K562 (cell line): ENCODE measurements around the gene RGS3. TPM values are rescaled to one million over a fixed set of nuclear protein-coding genes. Genes with fewer than 3 reads are reported as not detected.

ENCODE experiments used
- BDP1 ChIP-seq: IDR thresholded peaks from 3 replicates; pipeline ENCODE4 v1.6.1; 2011; ENCODE audit not compliant: insufficient read length, insufficient read depth
- BRF1 ChIP-seq: IDR thresholded peaks from 3 replicates; pipeline ENCODE4 v1.6.1; 2011; ENCODE audit warnings: borderline replicate concordance, mild to moderate bottlenecking; ENCODE audit not compliant: insufficient read length; ENCODE audit errors: extremely low read depth
- FOXA3 ChIP-seq, 2 experiments: fragments of 450-650 bp in 1 of 2; sonication (generic) in 1 of 2; formaldehyde crosslinking; IDR thresholded peaks in 1 of 2; conservative IDR thresholded peaks in 1 of 2; 2 replicates each; pipeline versions ENCODE4 v1.4.0 to v1.8.0; 2020 to 2022; ENCODE audit warnings: mild to moderate bottlenecking in 2 of 2, missing genetic modification reagents in 1 of 2
- KLF1 ChIP-seq: fragments of 450-650 bp; IDR thresholded peaks from 2 replicates; pipeline ENCODE4 v1.6.1; 2016; ENCODE audit warnings: missing genetic modification characterization, missing compliant biosample characterization
- RAD51 ChIP-seq: fragments of 450-650 bp; IDR thresholded peaks from 2 replicates; pipeline ENCODE4 v1.7.1; 2016; ENCODE audit warnings: low read depth, mild to moderate bottlenecking, borderline replicate concordance
- SMAD1 ChIP-seq: fragments of 150-350 bp; IDR thresholded peaks from 2 replicates; pipeline ENCODE4 v1.6.1; 2014; ENCODE audit warnings: low read length, low read depth; ENCODE audit not compliant: partially characterized antibody
- SMARCE1 ChIP-seq: fragments of 450-650 bp; IDR thresholded peaks from 2 replicates; pipeline ENCODE4 v1.7.1; 2016; ENCODE audit warnings: mild to moderate bottlenecking
- ZNF780A ChIP-seq: fragments of 250-450 bp; sonication (Bioruptor Pico); IDR thresholded peaks from 2 replicates; pipeline ENCODE4 v1.5.0; 2021; ENCODE audit warnings: mild to moderate bottlenecking
- polyA plus RNA-seq, 8 experiments: library from polyadenylated mRNA; depleted of rRNA in 4 of 8; stranded (reverse) in 5 of 8; unstranded in 3 of 8; fragments of >200 nt; fragmentation: Nextera tagmentation in 2 of 8; fragmentation: Illumina TruSeq in 1 of 8; extraction: Ambion mirVana in 2 of 8; extraction: Trizol in 1 of 8; gene quantifications; 2 replicates each; pipeline versions ENCODE4 v1.2.1 to v1.2.3, GENCODE V29; 2011 to 2014; ENCODE audit warnings: inconsistent platforms in 1 of 8, missing spikeins in 1 of 8
- total RNA-seq, 7 experiments: library from RNA; depleted of rRNA in 6 of 7; stranded (reverse); fragments of >200 nt in 6 of 7; fragmentation: Illumina TruSeq in 2 of 7; extraction: Trizol in 2 of 7; gene quantifications; 2 replicates each; pipeline versions ENCODE4 v1.2.1 to v1.2.3, GENCODE V29; 2011 to 2021; ENCODE audit warnings: low replicate concordance in 1 of 7
- TF ChIP-seq, protein P1 (sequence below): fragments of 250-450 bp; sonication (Bioruptor Pico); IDR thresholded peaks from 2 replicates; pipeline ENCODE4 v1.6.1; 2021; ENCODE audit warnings: mild to moderate bottlenecking
- TF ChIP-seq, protein P2 (sequence below): fragments of 200-600 bp; sonication (generic); IDR thresholded peaks from one replicate; pipeline ENCODE4 v1.6.1; 2012; ENCODE audit warnings: mild to moderate bottlenecking, low read depth, low read length, inconsistent platforms
- TF ChIP-seq, protein P3 (sequence below): sonication (generic); formaldehyde crosslinking; IDR thresholded peaks from 2 replicates; pipeline ENCODE4 v1.8.0; 2022; ENCODE audit warnings: mild to moderate bottlenecking, missing genetic modification reagents

Gene RGS3
- total and polyA plus RNA-seq, 9 of the 15 experiments (the other 6 are each of a cell fraction or from before 2014, with no cell fraction given): 0.08 to 2.9 (median 0.95) TPM

DNA sequence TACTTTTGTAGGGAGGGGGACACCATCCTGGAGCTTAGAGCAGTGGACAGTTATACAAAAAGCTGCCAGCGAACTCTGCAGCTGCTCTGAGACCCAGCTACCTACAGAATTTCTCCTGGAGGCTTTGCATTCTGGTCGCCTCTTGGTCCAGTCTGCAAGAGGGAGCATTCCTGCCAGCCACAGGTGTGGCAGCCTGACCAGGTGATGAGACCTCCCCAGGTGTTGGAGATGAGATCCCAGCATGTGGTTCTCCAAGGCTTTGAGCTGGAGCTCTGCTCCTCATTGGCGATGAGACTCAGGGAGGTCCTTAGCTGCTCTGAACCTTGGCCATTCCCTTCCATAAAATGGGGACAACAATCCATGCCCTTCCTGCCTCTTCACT, 69.3 kb downstream of the RGS3 start (continued):
- TF ChIP-seq, protein P1, sequence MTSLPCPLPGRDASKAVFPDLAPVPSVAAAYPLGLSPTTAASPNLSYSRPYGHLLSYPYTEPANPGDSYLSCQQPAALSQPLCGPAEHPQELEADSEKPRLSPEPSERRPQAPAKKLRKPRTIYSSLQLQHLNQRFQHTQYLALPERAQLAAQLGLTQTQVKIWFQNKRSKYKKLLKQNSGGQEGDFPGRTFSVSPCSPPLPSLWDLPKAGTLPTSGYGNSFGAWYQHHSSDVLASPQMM (CRISPR knock-in tag): no peak
- TF ChIP-seq KLF1 (tag) (no peak), SMAD1 (no peak), SMARCE1 (no peak), RAD51 (no peak), BDP1 (no peak), BRF1 (no peak), ZNF780A (no peak), FOXA3 (CRISPR knock-in tag; conservative IDR thresholded peaks at IDR 0.05 in 1 of 2, IDR thresholded peaks at IDR 0.05 in 1 of 2) (no peak)
- TF ChIP-seq, protein P2, sequence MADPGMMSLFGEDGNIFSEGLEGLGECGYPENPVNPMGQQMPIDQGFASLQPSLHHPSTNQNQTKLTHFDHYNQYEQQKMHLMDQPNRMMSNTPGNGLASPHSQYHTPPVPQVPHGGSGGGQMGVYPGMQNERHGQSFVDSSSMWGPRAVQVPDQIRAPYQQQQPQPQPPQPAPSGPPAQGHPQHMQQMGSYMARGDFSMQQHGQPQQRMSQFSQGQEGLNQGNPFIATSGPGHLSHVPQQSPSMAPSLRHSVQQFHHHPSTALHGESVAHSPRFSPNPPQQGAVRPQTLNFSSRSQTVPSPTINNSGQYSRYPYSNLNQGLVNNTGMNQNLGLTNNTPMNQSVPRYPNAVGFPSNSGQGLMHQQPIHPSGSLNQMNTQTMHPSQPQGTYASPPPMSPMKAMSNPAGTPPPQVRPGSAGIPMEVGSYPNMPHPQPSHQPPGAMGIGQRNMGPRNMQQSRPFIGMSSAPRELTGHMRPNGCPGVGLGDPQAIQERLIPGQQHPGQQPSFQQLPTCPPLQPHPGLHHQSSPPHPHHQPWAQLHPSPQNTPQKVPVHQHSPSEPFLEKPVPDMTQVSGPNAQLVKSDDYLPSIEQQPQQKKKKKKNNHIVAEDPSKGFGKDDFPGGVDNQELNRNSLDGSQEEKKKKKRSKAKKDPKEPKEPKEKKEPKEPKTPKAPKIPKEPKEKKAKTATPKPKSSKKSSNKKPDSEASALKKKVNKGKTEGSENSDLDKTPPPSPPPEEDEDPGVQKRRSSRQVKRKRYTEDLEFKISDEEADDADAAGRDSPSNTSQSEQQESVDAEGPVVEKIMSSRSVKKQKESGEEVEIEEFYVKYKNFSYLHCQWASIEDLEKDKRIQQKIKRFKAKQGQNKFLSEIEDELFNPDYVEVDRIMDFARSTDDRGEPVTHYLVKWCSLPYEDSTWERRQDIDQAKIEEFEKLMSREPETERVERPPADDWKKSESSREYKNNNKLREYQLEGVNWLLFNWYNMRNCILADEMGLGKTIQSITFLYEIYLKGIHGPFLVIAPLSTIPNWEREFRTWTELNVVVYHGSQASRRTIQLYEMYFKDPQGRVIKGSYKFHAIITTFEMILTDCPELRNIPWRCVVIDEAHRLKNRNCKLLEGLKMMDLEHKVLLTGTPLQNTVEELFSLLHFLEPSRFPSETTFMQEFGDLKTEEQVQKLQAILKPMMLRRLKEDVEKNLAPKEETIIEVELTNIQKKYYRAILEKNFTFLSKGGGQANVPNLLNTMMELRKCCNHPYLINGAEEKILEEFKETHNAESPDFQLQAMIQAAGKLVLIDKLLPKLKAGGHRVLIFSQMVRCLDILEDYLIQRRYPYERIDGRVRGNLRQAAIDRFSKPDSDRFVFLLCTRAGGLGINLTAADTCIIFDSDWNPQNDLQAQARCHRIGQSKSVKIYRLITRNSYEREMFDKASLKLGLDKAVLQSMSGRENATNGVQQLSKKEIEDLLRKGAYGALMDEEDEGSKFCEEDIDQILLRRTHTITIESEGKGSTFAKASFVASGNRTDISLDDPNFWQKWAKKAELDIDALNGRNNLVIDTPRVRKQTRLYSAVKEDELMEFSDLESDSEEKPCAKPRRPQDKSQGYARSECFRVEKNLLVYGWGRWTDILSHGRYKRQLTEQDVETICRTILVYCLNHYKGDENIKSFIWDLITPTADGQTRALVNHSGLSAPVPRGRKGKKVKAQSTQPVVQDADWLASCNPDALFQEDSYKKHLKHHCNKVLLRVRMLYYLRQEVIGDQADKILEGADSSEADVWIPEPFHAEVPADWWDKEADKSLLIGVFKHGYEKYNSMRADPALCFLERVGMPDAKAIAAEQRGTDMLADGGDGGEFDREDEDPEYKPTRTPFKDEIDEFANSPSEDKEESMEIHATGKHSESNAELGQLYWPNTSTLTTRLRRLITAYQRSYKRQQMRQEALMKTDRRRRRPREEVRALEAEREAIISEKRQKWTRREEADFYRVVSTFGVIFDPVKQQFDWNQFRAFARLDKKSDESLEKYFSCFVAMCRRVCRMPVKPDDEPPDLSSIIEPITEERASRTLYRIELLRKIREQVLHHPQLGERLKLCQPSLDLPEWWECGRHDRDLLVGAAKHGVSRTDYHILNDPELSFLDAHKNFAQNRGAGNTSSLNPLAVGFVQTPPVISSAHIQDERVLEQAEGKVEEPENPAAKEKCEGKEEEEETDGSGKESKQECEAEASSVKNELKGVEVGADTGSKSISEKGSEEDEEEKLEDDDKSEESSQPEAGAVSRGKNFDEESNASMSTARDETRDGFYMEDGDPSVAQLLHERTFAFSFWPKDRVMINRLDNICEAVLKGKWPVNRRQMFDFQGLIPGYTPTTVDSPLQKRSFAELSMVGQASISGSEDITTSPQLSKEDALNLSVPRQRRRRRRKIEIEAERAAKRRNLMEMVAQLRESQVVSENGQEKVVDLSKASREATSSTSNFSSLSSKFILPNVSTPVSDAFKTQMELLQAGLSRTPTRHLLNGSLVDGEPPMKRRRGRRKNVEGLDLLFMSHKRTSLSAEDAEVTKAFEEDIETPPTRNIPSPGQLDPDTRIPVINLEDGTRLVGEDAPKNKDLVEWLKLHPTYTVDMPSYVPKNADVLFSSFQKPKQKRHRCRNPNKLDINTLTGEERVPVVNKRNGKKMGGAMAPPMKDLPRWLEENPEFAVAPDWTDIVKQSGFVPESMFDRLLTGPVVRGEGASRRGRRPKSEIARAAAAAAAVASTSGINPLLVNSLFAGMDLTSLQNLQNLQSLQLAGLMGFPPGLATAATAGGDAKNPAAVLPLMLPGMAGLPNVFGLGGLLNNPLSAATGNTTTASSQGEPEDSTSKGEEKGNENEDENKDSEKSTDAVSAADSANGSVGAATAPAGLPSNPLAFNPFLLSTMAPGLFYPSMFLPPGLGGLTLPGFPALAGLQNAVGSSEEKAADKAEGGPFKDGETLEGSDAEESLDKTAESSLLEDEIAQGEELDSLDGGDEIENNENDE: no peak
- TF ChIP-seq, protein P3, sequence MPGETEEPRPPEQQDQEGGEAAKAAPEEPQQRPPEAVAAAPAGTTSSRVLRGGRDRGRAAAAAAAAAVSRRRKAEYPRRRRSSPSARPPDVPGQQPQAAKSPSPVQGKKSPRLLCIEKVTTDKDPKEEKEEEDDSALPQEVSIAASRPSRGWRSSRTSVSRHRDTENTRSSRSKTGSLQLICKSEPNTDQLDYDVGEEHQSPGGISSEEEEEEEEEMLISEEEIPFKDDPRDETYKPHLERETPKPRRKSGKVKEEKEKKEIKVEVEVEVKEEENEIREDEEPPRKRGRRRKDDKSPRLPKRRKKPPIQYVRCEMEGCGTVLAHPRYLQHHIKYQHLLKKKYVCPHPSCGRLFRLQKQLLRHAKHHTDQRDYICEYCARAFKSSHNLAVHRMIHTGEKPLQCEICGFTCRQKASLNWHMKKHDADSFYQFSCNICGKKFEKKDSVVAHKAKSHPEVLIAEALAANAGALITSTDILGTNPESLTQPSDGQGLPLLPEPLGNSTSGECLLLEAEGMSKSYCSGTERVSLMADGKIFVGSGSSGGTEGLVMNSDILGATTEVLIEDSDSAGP: no peak
